BJ (cell line): ENCODE results near the gene ASS1. TPM values are rescaled to one million over a fixed set of nuclear protein-coding genes. Genes with fewer than 3 reads are reported as not detected.
"Not testable (repeated sequence)": the region's sequence is repeated elsewhere in the genome, so short reads cannot be mapped to it uniquely, and the experiment has no call there.

Experiments
- CTCF ChIA-PET: fragments of 350-600 bp; formaldehyde crosslinking; extraction: SDS; loops from one replicate; lab custom pipeline; 2021; ENCODE audit warnings: antibody characterized with exemption, inconsistent platforms; lab: Yijun Ruan, JAX
- POLR2A ChIA-PET: fragments of 300-600 bp; sonication (Branson Sonifier 250); formaldehyde crosslinking; extraction: SDS; loops from one replicate; lab custom pipeline; 2021; ENCODE audit warnings: antibody characterized with exemption; lab: Charles Lee
- DNase-seq: peaks from one replicate; pipeline ENCODE4 v3.0.0-alpha.2; 2011; ENCODE audit warnings: low read depth
- H3K27me3 ChIP-seq: 2 replicates; pipeline ENCODE4 v1.6.0; 2011; ENCODE audit warnings: low read length; ENCODE audit not compliant: control insufficient read depth, insufficient read depth
- H3K36me3 ChIP-seq: 2 replicates; pipeline ENCODE4 v1.5.1; 2011; ENCODE audit warnings: low read length; ENCODE audit not compliant: control insufficient read depth, insufficient read depth
- H3K4me3 ChIP-seq: 2 replicates; pipeline ENCODE4 v1.5.1; 2011; ENCODE audit warnings: low read depth, mild to moderate bottlenecking, control low read depth, low read length
- polyA plus RNA-seq: library from polyadenylated mRNA; depleted of rRNA; stranded (reverse); fragments of >200 nt; gene quantifications from 2 replicates; pipeline ENCODE4 v1.2.3, GENCODE V29; 2011
- TF ChIP-seq, protein P1 (sequence below): IDR thresholded peaks from 2 replicates; pipeline ENCODE4 v1.5.1; 2011; ENCODE audit warnings: low read depth, mild to moderate bottlenecking, control low read depth, inconsistent platforms, low read length, moderate library complexity; ENCODE audit not compliant: insufficient read depth

The ASS1 gene
- polyA plus RNA-seq, 1 experiment = 1,223 TPM

DNA sequence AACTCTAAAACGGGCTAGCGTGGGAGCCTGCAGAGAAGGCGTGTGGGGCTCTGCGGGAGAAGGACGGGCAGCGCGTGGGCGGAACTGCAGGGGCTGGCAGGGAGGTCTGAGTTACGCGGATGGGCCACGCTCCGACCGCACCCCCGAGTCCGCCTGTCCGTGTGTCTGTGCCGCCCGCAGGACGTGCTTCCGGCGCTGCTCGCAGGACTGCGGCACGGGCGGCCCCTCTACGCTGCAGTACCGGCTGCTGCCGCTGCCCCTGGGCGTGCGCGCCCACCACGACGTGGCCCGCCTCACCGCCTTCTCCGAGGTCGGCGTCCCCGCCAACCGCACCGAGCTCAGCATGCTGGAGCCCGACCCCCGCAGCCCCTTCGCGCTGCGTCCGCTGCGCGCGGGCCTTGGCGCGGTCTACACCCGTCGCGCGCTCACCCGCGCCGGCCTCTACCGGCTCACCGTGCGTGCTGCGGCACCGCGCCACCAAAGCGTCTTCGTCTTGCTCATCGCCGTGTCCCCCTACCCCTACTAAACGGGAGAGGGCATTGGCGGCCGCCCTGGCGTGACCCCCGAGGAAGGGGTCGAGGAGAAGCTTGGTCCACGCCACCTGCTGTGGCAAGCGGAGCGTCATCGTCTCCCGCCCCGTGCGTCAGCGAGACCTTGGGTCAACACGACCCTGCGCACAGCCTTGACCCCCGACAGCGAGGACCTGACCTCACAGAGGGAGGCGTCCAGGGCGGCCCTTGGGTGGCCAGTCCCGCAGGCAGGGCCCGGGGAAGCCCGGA lies 11.4 kb upstream of the ASS1 start:
- Histone ChIP-seq H3K27me3 (peaks cover 3% of the 10 kb centered on the region; the same call in 1 of the 2 replicates), H3K4me3 (peak overlapping the region; percentile 14), H3K36me3 (no peaks in the 10 kb centered on the region)
- TF ChIP-seq, protein P1, sequence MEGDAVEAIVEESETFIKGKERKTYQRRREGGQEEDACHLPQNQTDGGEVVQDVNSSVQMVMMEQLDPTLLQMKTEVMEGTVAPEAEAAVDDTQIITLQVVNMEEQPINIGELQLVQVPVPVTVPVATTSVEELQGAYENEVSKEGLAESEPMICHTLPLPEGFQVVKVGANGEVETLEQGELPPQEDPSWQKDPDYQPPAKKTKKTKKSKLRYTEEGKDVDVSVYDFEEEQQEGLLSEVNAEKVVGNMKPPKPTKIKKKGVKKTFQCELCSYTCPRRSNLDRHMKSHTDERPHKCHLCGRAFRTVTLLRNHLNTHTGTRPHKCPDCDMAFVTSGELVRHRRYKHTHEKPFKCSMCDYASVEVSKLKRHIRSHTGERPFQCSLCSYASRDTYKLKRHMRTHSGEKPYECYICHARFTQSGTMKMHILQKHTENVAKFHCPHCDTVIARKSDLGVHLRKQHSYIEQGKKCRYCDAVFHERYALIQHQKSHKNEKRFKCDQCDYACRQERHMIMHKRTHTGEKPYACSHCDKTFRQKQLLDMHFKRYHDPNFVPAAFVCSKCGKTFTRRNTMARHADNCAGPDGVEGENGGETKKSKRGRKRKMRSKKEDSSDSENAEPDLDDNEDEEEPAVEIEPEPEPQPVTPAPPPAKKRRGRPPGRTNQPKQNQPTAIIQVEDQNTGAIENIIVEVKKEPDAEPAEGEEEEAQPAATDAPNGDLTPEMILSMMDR = peak; percentile 34; the same call in 1 of the 2 replicates
- ChIA-PET POLR2A (no interaction called here), CTCF (interaction anchor here (0.6 to 1.3 kb wide), 2 partner anchors 14 to 49 kb away, joined by 4 read pairs; no protein-coding TSS in a partner anchor)
- DNase-seq = no peak

DNA sequence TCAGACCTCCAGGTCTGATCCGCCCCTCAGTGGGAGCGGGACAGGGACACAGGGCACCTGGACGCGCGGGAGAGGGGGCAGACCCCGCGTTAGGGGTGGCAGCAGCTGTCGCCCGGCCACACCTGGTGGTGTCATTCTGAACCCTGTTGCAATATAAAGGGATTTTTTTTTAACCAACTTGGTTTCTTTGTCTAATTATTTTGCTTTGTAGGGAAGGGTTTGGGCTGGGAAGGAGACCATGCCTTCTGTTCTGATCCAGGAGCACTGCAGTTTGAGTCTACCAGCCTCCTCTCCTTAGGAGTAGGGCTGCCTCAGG lies 10.9 kb upstream of the ASS1 start:
- TF ChIP-seq, protein P1 = no peak
- ChIA-PET CTCF (interaction anchor here (0.6 to 1.3 kb wide), 2 partner anchors 14 to 48 kb away, joined by 4 read pairs; no protein-coding TSS in a partner anchor), POLR2A (no interaction called here)
- H3K36me3 ChIP-seq = no peaks in the 10 kb centered on the region
- DNase-seq = no peak
- H3K27me3 ChIP-seq = peaks cover 3% of the 10 kb centered on the region; the same call in 1 of the 2 replicates
- H3K4me3 ChIP-seq = no peak overlapping the region

DNA sequence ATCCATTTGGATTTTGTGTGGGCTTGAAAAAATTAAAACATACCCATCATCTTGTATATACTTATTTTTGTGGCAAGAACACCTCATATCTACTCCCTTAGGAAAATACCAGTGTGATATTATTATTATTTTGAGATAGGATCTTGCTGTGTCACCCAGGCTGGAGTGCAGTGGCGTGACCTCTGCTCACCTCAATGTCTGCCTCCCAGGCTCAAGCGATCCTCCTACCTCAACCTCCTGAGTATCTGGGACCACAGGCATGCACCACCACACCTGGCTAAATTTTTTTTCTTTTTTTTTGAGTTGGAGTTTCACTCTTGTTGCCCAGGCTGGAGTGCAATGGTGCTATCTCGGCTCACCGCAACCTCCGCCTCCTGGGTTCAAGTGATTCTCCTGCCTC lies 10.1 kb upstream of the ASS1 start:
- CTCF ChIA-PET, H3K36me3 ChIP-seq, H3K4me3 ChIP-seq, POLR2A ChIA-PET, H3K27me3 ChIP-seq, DNase-seq: not testable (repeated sequence)

DNA sequence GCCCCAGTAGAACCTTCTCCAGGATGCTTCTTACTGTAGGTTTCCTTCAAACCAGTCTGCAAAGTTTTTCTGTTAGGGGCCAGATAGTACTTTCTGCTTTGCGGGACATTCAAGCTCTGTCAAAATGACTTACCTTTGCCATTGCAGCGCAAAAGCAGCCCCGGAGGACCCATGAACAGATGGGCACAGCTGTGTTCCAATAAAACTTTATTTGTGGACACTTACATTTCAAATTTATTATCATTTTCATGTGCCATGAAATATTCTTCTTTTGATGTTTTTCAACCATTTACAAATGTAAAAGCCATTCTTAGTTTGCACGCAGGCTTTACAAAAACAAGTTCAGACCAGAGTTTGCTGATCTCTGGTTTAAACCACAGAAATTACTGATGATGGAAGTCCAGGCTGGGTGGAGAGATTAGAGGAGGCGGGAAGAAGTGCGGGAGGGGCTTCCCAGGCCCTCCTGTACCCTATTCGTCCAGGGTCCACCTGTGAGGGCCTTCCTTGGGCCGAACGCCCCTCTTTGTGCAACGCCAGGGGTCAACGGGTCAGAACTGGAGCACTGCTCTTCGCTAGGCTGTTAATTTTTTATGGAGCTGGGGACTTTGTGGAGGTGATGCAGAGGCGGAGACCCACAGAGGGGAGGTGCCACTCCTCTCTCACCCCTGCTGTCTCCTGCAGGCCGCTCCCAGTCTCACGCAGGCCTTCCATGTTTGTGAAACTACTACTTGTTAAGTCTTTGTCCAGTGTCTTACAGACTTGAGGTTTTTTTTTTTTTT lies 7.6 kb upstream of the ASS1 start:
- CTCF ChIA-PET = no interaction called here
- POLR2A ChIA-PET = no interaction called here
- H3K4me3 ChIP-seq = no peak overlapping the region
- TF ChIP-seq, protein P1 = no peak
- peaks cover 3% of the 10 kb centered on the region; the same call in 1 of the 2 replicates for H3K27me3 ChIP-seq
- no peak for DNase-seq
- H3K36me3 ChIP-seq = no peaks in the 10 kb centered on the region

DNA sequence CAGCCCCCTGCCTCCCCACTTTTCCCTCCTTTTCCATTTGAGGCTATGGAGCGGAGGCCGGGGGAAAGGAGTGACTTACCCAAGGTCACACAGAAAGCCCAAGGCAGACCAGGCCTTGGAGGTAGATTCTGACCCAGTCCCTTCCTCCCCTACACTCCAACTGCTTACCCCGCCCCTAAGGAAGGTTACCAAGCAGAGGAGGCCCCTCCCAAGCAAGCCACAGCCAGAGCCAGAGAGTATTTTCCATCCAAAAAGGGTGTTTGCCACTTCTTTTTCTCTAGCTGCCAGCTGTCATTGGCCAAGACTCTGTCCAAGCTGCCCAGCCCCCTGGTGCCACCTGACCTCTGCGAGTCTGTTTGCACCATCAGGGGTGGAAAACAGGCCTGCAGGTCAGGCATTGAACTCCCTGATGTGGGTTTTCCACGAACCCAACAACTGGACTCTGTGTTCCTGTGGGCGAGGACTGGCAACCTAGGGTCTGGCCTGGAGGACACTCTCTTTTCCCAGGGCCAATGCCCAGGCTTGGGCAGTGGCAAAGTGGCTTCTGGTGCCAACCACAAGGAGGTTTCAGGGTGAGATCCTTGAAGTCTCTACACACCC lies 6.3 kb upstream of the ASS1 start:
- TF ChIP-seq, protein P1 = no peak
- Histone ChIP-seq H3K4me3 (no peak overlapping the region), H3K27me3 (peaks cover 3% of the 10 kb centered on the region; the same call in 1 of the 2 replicates), H3K36me3 (no peaks in the 10 kb centered on the region)
- ChIA-PET CTCF (no interaction called here), POLR2A (no interaction called here)
- no peak for DNase-seq
